ENCODE data around the gene RAB40A.
A peak's percentile ranks its signal among the peaks of the same experiment; 100 is the strongest.
"Not testable (repeated sequence)": the region's sequence is repeated elsewhere in the genome, so short reads cannot be mapped to it uniquely, and the experiment has no call there.

Gene RAB40A

DNA sequence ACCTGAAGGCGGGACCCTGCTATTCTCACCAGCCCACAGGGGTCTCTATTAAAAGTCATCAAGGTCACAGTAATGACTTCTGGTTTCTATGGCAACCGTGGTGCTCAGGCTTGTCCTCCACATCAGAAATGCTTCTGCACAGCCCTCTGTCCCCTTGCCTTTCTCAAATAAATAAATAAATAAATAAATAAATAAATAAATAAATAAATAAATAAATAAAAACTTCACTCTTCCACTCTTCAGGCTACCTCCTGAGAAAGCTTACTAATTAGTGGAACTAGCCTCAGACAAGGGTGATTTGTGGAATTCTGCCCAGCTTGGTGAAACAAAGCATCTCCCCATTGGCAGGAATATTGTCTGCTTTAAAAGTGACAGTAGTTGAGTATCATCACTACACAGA is 5.5 kb upstream of the RAB40A start:
- no peak for DNase-seq

DNA sequence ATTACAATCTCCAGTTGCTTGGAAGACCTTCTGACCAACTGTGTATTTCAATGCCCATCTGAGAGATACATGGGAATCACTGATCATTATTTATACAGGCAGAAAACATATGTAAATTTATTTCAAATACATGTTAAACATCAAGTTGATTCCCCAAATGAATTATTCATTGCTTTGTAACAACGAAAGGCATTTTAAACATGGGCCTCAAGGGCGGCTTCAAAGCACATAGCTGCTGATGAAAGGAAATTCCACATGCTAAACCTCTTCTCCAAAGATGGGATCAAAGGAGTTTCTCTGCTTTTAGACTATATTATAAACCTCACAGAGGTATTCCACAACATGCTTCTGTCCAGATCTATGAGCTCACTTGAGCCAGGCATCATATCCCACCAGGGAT is 4.3 kb upstream of the RAB40A start:
- no peak for DNase-seq

DNA sequence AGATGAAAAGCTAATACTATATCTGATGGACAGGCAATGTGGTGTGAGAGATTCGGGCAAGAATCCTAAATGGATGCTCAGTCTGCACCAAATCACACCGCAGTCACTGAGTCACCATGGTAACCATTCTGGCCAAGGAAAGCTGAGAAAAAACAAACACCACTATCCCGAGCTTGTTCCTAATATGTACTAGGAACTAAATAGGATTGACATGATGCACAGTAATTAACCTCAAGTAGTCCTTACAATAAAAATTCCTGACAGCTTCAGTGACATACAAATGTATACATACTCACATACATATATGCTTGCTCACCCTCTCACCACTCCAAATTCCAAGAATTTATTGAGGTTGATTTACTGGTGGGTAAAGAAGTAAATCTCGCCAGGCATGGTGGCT is 1.1 kb upstream of the RAB40A start:
- peak in 2 of 51 donors; percentile 0 for DNase-seq

DNA sequence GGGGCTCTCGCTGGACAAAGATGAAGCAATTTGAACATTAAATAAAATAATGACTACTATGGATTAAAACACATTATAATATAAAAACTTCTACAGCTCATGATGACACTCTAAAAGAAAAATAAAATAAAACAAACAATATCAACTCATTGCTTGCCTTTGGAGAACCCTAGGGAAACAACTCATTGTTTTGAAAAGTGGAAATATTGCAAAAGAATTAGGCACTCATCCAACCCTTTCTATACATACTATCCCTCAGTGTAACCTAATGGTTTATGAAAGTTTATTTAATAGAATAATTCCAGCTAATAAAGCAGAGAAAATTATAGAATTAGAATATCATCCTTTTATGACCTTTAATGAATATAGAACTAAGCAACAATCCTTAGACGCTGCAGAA is 718 bp downstream of the RAB40A start:
- DNase-seq = no peak

DNA sequence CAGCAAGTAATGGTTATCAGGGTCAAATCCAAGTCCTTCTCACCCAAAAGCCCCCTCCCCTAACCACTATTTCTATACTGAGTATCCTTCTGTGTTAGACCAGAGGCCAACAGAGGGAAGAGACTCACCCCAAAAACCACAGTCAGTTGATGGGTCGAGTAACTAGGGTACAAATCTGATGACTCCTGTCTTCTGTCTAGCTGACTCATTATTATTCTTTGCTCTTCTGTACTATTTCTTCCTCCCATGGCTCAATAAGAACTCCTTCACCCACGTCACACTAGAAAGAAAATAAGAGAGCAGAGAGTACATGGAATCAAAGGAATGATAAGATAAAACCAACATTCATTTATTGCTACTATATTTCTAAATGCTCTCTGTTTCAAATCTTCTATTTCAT is 2.0 kb downstream of the RAB40A start:
- no peak for DNase-seq

DNA sequence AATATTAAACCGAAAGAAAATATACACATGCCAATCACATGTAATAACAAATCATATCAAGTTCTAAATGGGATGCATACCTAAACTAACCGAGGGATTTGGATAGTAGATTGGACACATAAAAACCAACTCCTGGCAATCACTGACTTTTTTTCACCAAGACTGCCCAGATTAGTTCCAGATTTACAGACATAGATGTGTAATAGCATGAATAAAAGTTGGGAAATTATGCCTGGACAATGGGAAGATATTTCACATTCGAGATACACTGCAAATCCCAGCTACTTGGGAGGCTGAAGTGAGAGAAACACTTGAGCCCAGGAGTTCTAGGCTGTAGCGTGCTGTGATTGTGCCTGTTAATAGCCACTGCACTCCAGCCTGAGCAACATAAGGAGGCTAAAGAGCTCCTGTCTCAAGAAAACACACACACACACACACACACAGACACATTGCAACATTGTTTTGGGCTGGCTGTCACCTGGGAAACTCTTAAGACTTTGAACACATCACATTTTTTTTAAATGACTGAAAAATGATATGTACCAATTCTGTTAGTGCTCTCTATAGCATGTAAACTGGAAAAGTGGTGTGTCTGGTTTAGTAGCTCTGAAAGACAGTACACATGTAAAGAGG is 5.7 kb downstream of the RAB40A start:
- no peak for DNase-seq

DNA sequence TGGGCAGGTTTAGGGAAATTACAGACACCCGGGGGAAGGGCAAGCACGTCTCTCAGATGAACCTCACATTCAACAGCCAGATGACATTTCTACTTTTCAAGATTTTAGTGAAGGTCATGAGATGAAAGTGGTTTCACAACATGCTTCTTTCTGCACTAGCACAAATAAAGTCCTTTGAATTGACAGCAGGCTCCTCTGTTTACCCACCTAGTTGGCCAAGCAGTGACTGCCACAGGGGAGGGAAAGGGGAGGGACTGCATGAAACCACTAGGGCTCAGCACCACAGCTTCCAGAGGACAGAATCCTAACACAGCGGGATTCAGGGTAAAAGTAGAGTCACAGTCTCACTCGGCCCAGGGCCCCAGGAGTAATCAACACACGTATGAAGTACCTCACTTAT is 6.2 kb downstream of the RAB40A start:
- DNase-seq = no peak

DNA sequence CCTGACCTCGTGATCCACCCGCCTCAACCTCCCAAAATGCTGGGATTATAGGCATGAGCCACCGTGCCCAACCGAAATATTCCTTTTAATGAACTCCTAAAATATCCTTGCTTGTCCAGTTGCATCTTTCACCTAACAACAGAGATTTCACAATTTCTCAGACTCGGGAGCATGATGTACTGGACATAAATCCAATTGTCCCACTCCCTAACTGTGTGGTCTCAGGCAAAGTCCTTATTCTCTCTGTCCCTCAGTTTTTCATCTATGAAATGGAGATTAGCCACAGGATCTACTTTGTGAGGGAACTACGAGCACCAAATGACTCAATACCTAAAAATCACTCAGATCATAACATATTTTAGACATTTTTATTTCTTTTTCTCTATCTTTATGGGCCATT is 9.3 kb downstream of the RAB40A start:
- DNase-seq = no peak

DNA sequence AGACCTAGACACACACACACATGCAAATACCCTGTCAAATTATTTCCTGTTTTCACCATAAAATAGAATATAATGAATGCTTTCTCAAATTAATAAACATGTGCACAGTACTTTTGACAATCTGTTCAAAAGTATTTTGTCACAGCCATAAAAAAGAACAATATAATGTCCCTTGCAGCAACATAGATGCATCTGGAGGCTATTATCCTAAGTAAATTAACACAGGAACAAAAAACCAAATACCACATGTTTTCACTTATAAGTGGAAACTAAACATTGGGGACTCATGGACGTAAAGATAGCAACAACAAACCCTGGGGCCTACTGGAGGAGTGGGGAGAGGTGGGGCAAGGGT is 15.5 kb downstream of the RAB40A start:
- DNase-seq = no peak

DNA sequence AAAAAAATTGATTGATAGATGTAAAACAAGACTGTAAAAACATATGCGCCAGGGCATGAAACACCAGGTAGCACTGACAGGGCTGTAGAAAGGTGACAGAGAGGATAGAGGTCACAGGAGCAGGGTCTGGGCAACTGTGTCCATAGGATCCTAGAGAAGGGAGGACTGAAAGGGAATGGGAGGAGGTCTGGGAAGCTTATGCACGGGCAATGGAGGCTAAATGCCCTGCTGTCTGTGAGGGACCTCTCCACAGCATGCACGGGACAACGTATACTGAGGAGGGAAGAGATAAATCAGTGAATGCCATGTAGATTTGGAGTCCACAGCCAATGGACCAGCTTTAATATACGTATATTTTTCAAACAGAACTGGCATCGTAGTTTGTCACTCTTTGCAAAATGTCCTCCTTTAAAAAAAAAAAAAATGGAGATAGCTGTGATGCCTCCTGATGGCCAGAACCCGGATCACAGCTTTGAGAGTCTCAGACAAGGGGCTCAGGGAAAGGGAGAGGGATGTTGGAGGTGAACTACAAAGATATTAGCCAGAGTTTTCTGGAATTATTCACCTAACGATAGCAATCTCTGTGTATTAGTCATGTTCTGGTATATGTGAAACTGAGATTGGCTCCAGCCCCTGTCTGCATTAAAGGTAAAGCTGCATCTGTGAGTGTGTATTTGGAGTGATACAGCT is 16.0 kb downstream of the RAB40A start:
- DNase-seq = no peak

DNA sequence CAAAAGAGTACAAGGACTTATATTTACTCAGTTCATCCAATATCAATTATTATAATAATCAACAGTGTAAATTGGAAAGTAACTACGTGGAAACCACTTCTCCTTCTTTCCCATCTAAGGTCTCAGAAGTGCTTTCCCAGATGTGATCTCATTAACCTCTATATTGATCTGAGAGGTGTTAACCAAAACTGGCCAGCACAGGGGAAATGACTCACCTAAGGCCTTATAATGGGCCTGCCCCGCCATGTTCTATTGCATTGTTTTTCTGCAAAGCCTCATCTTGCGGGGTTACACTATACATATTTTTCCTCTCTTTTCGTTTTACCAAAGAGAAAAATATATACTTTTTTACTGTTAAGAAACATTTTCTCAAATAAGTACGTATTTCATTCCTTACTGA is 20.5 kb downstream of the RAB40A start:
- DNase-seq = no peak

DNA sequence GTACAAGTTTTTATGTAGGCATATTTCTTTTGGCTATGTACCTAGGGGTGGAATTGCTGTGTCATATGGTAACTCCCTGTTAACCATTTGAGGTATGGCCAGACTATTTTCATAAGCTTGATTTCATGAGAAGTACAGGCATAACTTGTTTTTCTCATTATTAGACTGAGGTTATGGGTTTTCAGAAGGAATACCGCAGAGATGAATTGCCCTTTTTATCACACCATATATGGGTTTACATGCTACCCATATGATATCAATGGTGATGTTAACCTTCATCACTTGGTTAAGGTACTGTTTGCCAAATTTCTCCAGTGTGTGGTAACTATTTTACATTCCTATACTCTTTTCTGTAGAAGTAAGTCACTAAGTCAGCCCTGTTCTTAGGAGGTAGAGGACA is 23.5 kb downstream of the RAB40A start:
- DNase-seq = no peak

DNA sequence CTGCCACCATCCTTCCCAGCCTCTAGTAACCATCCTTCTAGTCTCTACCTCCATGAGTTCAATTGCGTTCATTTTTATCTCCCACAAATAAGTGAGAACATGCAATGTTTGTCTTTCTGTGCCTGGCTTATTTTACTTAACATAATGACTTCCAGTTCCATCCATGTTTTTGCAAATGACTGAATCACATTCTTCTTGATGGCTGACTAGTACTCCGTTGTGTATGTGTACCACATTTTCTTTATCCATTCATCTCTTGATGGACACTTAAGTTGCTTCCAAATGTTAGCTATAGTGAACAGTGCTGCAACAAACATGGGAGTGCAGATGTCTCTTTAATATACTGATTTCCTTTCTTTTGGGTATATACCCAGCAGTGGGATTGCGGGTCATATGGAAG is 25.7 kb downstream of the RAB40A start:
- not testable (repeated sequence) for DNase-seq

DNA sequence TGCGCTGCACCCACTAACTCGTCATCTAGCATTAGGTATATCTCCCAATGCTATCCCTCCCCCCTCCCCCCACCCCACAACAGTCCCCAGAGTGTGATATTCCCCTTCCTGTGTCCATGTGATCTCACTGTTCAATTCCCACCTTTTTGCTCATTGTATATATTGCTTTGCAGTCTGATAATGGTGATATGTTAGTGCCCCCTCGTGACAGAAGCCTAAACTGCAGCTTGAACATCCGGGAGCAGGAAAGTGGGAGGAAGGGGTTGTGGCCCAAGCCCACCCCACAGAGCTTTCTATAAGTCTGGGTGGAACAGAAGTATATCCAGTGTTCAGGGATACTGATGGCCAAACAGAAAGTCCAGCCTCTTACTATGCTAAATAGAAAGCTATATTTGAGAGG is 29.6 kb downstream of the RAB40A start:
- peak in 15 of 51 donors; percentile 0 to 37 (median 2) for DNase-seq

DNA sequence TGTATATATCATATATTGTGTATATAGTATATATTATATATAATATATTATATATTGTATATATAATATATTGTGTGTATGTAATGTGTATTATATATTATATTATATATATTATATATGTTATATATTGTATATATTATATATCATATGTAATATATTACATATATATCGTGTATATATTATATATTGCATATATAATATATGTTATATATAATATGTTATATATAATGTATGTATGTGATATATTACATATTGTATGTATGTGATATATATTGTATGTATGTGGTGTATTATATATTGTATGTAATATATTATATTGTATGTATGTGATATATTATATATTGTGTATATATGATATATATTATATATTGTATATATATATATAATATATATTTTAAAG is 30.5 kb downstream of the RAB40A start:
- no peak for DNase-seq

DNA sequence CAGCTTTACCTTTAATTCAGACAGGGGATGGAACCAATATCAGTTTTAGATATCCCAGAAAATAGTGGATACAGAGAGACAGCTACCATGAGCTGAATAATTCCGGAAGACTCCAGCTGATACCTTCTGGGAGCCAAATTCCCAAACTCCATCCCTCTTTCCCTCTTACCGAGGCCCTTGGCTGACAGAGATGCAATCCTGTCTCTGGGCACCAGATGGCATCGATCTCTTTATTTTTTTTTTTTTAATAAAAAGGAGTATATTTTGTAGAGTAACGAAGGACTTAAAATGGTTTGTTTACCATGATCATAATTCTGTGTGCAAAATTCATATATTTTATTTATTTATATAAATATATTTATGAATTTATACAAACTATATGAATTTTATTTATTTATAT is 31.0 kb downstream of the RAB40A start:
- DNase-seq = peak in 1 of 51 donors; percentile 0

DNA sequence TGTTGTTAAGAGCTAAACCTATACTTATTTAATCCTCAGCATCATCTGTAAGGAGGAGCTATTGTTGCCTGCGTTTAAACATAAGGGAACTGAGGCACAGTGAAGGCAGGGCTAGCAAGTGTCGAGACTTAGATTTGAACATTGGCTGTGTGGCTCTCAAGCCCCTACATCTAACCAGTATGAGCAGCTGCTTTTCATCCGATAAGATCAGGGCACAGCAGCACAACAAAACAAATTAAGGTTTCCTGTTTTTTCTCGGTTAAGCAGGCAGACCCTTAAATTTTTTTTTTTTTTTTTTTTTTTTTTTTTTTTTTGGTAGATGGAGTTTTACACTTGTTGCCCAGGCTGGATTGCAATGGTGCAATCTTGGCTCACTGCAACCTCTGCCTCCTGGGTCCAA is 35.6 kb downstream of the RAB40A start:
- DNase-seq = no peak

DNA sequence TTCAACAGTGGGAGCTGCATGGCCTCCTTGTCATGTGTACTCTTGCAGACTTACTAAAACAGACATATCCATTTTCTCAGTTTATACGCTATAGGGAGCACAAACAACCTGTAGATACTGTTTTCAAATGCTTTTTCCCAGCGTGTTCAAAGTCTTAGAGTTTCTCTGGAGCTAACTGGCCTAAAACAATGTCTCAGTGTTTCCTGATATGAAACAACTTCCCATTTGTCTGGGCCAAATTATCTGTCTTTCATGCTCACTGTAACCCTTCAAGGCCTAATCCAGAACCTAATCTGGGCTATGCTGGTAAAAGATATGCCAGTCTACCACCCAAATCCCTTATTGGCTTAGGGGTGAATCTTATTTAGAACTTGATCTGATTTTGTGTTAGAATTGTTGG is 38.8 kb downstream of the RAB40A start:
- DNase-seq = no peak

DNA sequence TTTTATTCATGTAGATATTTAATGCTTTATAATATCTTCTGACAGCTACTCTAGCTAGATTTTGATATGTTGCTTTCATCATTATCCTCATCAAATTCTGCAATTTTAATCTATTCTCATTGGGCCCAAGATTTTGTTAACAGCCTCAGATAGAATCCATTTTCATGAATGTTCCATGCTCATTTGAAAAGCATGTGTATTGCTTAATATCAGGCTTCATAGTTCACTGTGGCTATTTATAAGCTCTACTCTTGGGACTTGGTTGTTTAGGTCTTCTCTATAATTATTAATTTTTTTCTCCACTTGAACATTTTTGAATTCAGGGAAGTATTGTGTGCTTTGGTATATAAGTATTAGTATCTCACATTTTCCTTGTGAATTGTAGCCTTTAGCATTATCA is 41.8 kb downstream of the RAB40A start:
- no peak for DNase-seq

DNA sequence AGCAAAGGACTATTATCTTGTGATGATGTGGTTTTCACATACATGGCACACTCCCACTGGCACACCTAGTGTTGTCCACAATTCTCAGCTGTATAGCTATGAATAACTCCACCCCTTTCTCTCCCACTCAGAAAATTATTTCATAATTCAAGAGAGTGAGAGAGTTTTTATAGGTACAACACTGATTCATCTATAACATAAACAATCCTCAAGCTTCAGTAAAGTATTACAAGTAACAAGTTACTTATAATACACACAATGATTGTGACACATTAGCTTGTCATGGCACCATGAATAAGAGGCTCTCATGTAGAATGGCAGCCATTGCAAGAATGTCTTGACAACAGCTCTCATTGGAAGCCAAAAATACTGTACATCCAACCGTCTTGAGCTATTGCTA is 43.9 kb downstream of the RAB40A start:
- no peak for DNase-seq

DNA sequence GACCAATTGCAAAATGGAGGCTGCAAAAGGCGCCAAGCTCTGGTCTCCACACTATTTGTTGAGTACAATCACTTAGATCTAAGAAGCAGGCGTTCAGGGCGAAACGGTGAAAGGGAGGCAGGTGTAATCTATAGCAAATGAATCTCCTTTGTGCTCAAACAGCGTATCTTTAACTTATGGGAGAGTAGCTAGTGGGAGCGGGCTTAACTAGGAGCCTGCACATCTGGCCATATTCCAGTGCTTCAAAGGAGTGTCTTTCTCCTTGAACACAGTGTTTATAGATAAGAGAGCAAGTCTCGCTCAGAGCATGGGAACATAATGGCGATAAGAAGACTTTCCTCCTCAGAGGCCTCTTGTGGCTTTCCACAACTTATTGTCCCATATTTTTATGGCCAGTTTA is 49.3 kb downstream of the RAB40A start:
- not testable (repeated sequence) for DNase-seq

DNA sequence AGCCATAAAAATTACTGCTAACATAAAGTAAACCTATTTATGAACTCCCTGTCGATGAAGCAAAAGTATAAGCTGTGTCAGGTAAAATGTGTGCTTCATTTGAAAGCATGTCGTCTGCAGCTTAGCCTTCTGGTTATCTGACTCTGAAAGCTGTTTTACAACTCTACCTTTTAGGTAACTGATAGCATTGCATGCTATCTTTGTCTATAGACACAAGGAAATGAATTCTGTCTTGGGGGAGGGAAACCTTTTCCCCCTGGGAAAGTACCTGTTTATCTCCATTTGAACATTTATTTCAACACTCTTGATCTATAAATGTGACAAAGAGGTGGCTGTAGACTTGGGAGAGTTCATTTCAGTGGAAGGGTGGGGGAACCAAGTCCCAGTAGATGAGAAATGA is 51.4 kb downstream of the RAB40A start:
- no peak for DNase-seq

DNA sequence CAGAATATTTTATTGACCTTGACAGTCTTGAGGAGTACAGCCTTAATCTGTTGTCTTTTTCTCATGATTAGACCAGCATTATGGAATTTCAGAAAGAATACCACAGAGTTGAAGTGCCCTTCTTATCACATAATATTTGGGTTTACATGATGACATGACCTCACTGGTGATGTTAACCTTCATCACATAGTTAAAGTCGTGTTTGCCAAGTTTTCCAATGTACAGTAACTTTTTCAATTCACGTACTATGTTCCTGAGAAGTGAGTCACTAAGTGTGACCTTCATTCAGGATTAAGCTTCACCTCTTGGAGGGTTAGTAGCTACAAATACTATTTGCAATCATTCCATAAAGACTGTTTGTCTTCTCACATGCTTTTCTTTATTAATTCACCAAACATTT is 52.1 kb downstream of the RAB40A start:
- DNase-seq = no peak

DNA sequence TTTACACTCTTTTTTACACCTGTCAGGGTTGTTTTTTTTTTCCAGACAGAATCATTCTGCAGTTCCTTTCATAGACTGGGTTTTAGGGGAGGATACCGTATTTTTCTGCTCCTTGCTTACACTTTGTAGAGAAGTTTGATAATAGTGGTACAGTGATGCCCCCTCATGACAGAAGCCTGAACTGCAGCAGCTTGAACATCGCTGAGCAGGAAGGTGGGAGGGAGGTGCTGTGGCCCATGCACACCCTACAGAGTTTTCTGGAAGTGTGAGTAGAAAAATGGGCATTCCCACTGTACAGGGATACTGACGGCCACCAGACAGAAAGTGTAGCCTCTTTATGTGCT is 54.5 kb downstream of the RAB40A start:
- DNase-seq = peak in 45 of 51 donors; percentile 0 to 76 (median 21)
